Endothelial cell of umbilical vein (primary cell): ENCODE results near the gene KCNH4. TPM values are rescaled to one million over a fixed set of nuclear protein-coding genes. Genes with fewer than 3 reads are reported as not detected.

ENCODE experiments used
- BruUV-seq: library from RNA; stranded (reverse); fragments of 400-500 nt; replicated peaks from 2 replicates; lab custom pipeline; 2021; lab: Mats Ljungman, UMichigan
- CTCF ChIA-PET: fragments of 300-600, 350-600 bp; sonication (Branson Sonifier 250); formaldehyde crosslinking; loops from one replicate; lab custom pipeline; 2021; ENCODE audit warnings: antibody characterized with exemption, inconsistent platforms; lab: Charles Lee
- POLR2A ChIA-PET: fragments of 300-600, 350-600 bp; sonication (Branson Sonifier 250); formaldehyde crosslinking; loops from one replicate; lab custom pipeline; 2021; ENCODE audit warnings: antibody characterized with exemption, inconsistent platforms; lab: Charles Lee
- DNase-seq: peaks from one replicate; pipeline ENCODE4 v3.0.0-alpha.2; 2011; ENCODE audit warnings: low read depth, low spot score
- FAIRE-seq: peaks from 2 replicates; lab custom pipeline; 2011; peaks lifted over from hg19 to GRCh38; lab: Jason Lieb, UNC
- H2AFZ ChIP-seq: 2 replicates; pipeline ENCODE4 v1.6.0; 2012; ENCODE audit warnings: low read depth, low read length, control low read depth, inconsistent platforms
- H3K27ac ChIP-seq: 2 replicates; pipeline ENCODE4 v1.5.1; 2011; ENCODE audit warnings: low read depth, mild to moderate bottlenecking, control low read depth, low read length, moderate library complexity; ENCODE audit not compliant: insufficient read depth
- H3K27me3 ChIP-seq, 2 experiments: 2 replicates each; pipeline versions ENCODE4 v1.6.0 to v1.6.1; 2011; ENCODE audit warnings: low read length in 2 of 2, mixed read lengths in 1 of 2; ENCODE audit not compliant: control insufficient read depth in 2 of 2, insufficient read depth in 2 of 2
- H3K36me3 ChIP-seq, 2 experiments: 2 replicates in 1 of 2; 3 replicates in 1 of 2; pipeline ENCODE4 v1.5.1; 2011; ENCODE audit warnings: low read length in 2 of 2, mild to moderate bottlenecking in 1 of 2, moderate library complexity in 1 of 2; ENCODE audit not compliant: control insufficient read depth in 2 of 2, insufficient read depth in 2 of 2; ENCODE audit errors: extremely low read depth in 1 of 2
- H3K4me1 ChIP-seq: 3 replicates; pipeline ENCODE4 v1.5.1; 2011; ENCODE audit warnings: mild to moderate bottlenecking, low read length; ENCODE audit not compliant: control insufficient read depth, insufficient read depth; ENCODE audit errors: extremely low read depth
- H3K4me2 ChIP-seq: 2 replicates; pipeline ENCODE4 v1.6.1; 2011; ENCODE audit warnings: low read length, control low read depth, mixed read lengths; ENCODE audit not compliant: insufficient read depth
- H3K4me3 ChIP-seq, 3 experiments: fragments of 200-600 bp in 1 of 3; sonication (generic), shearing (Covaris generic) in 1 of 3; replicated peaks in 1 of 3; 2 replicates each; pipeline ENCODE4 v1.5.1; 2011 to 2016; ENCODE audit warnings: control low read depth in 3 of 3, low read length in 3 of 3, mild to moderate bottlenecking in 2 of 3, inconsistent platforms in 1 of 3, low read depth in 1 of 3, moderate library complexity in 1 of 3; ENCODE audit not compliant: insufficient read depth in 1 of 3
- H3K79me2 ChIP-seq: 2 replicates; pipeline ENCODE4 v1.6.0; 2012; ENCODE audit warnings: low read length, inconsistent platforms; ENCODE audit not compliant: control insufficient read depth, insufficient read depth
- H3K9ac ChIP-seq: replicated peaks from 2 replicates; pipeline ENCODE3; 2011; ENCODE audit warnings: low read length, control low read depth; ENCODE audit not compliant: insufficient read depth; ENCODE audit errors: extremely low read depth
- H3K9me1 ChIP-seq: replicated peaks from 3 replicates; pipeline ENCODE4 v1.6.0; 2011; ENCODE audit warnings: mild to moderate bottlenecking, low read length; ENCODE audit not compliant: control insufficient read depth, insufficient read depth; ENCODE audit errors: extremely low read depth
- H3K9me3 ChIP-seq: replicated peaks from 2 replicates; pipeline ENCODE4 v1.5.1; 2012; ENCODE audit warnings: low read length, inconsistent platforms; ENCODE audit not compliant: control insufficient read depth, insufficient read depth
- H4K20me1 ChIP-seq: replicated peaks from 2 replicates; pipeline ENCODE3; 2011; ENCODE audit warnings: mild to moderate bottlenecking, low read length; ENCODE audit not compliant: control insufficient read depth, insufficient read depth; ENCODE audit errors: extremely low read depth
- CTCF ChIP-seq, 2 donors: IDR thresholded peaks; 1 replicate in 1 of 2; 2 replicates in 1 of 2; pipeline ENCODE4 v1.5.1; 2011; ENCODE audit warnings: low read length in 2 of 2, mild to moderate bottlenecking in 2 of 2, moderate library complexity in 2 of 2, control low read depth in 1 of 2, inconsistent platforms in 1 of 2, low read depth in 1 of 2; ENCODE audit not compliant: insufficient read depth in 1 of 2; ENCODE audit errors: extremely low read depth in 1 of 2
- EZH2 ChIP-seq: IDR thresholded peaks from 2 replicates; pipeline ENCODE4 v1.6.1; 2012; ENCODE audit warnings: borderline replicate concordance, low read depth, mild to moderate bottlenecking, moderate library complexity, low read length, inconsistent platforms; ENCODE audit not compliant: severe bottlenecking
- FOS ChIP-seq: IDR thresholded peaks from 2 replicates; pipeline ENCODE4 v1.6.1; 2011; ENCODE audit warnings: mild to moderate bottlenecking, low read length, moderate library complexity, borderline replicate concordance; ENCODE audit not compliant: insufficient read depth
- GATA2 ChIP-seq: IDR thresholded peaks from 2 replicates; pipeline ENCODE4 v1.7.0; 2011; ENCODE audit warnings: low read depth, mild to moderate bottlenecking, moderate library complexity, mixed read lengths, low read length; ENCODE audit not compliant: insufficient read length, insufficient read depth
- JUN ChIP-seq: IDR thresholded peaks from 2 replicates; pipeline ENCODE4 v1.6.1; 2011; ENCODE audit warnings: borderline replicate concordance, low read depth; ENCODE audit not compliant: insufficient read length, insufficient read depth
- MAX ChIP-seq: IDR thresholded peaks from 2 replicates; pipeline ENCODE4 v1.6.1; 2011; ENCODE audit not compliant: insufficient read depth, insufficient read length
- MYC ChIP-seq: IDR thresholded peaks from one replicate; pipeline ENCODE4 v1.6.1; 2011; ENCODE audit warnings: mild to moderate bottlenecking, low read depth, low read length
- POLR2A ChIP-seq: IDR thresholded peaks from 2 replicates; pipeline ENCODE4 v1.6.1; 2012; ENCODE audit warnings: low read depth, mild to moderate bottlenecking, control low read depth, low read length
- POLR2AphosphoS5 ChIP-seq: IDR thresholded peaks from 2 replicates; pipeline ENCODE4 v1.6.1; 2012; ENCODE audit warnings: low read depth, mild to moderate bottlenecking, control low read depth, low read length, moderate library complexity; ENCODE audit not compliant: insufficient read depth
- dilution Hi-C: fragments of 300-500 bp; cut with MboI; formaldehyde crosslinking; loops from one replicate; pipeline ENCODE4 v1.15.0; 2019; ENCODE audit warnings: low sequenced_read_pairs; ENCODE audit not compliant: extremely low pct_ligation_motif_present
- intact Hi-C: fragments of 100-400 bp; cut with micrococcal nuclease; formaldehyde crosslinking; loops from one replicate; pipeline ENCODE4 v1.10.0; 2022
- polyA plus RNA-seq, 4 experiments: library from polyadenylated mRNA; depleted of rRNA in 3 of 4; stranded (reverse) in 3 of 4; unstranded in 1 of 4; fragments of >200 nt; gene quantifications; 2 replicates each; pipeline versions ENCODE4 v1.2.1 to v1.2.3, GENCODE V29; 2011 to 2012; ENCODE audit warnings: missing spikeins in 1 of 4
- total RNA-seq: library from RNA; stranded (reverse); gene quantifications from 2 replicates; pipeline ENCODE4 v1.2.3, GENCODE V29; 2021

Gene KCNH4
- total and polyA plus RNA-seq, 2 donors (not counting 3 experiments of a cell fraction or from before 2014, with no cell fraction given), result 0.11 TPM

DNA sequence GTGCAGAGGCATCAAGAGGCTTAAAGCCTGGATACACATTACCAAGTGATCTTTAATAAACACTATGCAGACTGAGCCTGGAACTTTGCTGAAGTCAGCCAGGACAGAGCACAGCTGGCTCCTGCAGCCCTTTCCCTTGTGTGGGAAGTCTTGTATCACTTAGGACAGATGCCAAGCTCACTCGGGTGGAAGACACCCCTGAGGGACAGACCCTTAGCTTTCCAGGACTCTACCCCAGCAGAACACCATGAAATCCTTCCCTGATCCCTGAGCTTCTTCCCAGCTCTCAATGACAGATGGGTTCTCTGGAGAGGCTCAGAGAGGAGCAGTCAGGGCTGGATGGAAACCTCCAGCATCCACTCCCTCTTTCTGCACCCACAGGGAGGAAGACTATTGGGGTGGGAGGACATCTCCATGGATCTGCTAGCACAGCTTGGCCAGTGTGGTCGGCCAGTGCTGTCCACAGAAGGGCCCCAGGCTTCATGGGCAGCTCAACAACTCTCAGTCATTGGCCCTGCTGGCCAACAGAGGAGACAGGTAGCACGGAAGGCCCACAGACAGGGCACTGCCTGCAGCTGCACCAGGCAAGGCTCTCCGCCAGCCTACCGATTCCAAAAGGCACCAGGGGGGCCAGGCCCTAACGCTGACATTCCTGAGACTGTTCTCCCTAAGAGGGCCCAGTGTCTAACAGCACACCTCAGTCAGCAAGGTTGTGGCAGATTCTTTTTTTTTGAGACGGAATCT lies 42.0 kb downstream of the KCNH4 start:
- Histone ChIP-seq H3K9ac (no peak overlapping the region), H3K27me3 (no peaks in the 10 kb centered on the region), H3K36me3 (peaks cover 0 to 13% of the 10 kb centered on the region in 2 experiments), H3K9me3 (no peaks in the 10 kb centered on the region), H3K9me1 (no peaks in the 10 kb centered on the region), H3K79me2 (peaks cover 94% of the 10 kb centered on the region), H3K4me1 (peaks cover 30% of the 10 kb centered on the region), H2AFZ (no peak overlapping the region), H4K20me1 (no peaks in the 10 kb centered on the region), H3K4me3 (no peak overlapping the region), H3K27ac (no peak overlapping the region), H3K4me2 (no peak overlapping the region)
- TF ChIP-seq FOS, result no peak
- no peak for TF ChIP-seq POLR2AphosphoS5
- TF ChIP-seq JUN, result no peak
- no peak for TF ChIP-seq POLR2A
- TF ChIP-seq MAX, result no peak
- TF ChIP-seq CTCF (IDR thresholded peaks at IDR 0.05; ENCODE audit: extremely low read depth in 1 of 2, insufficient read depth in 1 of 2, low read depth in 1 of 2, low read length in 2 of 2), result no peak
- TF ChIP-seq EZH2, result no peak
- TF ChIP-seq GATA2, result no peak
- no peak for TF ChIP-seq MYC
- dilution Hi-C loops, result no loop called here
- no TSS peak for BruUV-seq
- POLR2A ChIA-PET, result no interaction called here
- intact Hi-C loops, result loop anchor here (10.0 kb wide), 2 partner anchors 136 to 386 kb away; partner anchors contain the start of gene STAT5B
- FAIRE-seq, result peak; percentile 26
- DNase-seq, result no peak
- CTCF ChIA-PET, result interaction anchor here (1.6 to 2.3 kb wide), 3 partner anchors 15 to 83 kb away, joined by 3 to 6 read pairs (median 6); partner anchors contain the start of gene KAT2A
